Stromal cell of bone marrow (primary cell): Measurements from ENCODE around the gene CRTAP.
A peak's percentile ranks its signal among the peaks of the same experiment; 100 is the strongest.
"Not testable (repeated sequence)": the region's sequence is repeated elsewhere in the genome, so short reads cannot be mapped to it uniquely, and the experiment has no call there.

Source experiments
- DNase-seq: peaks from one replicate; pipeline ENCODE4 v3.0.0-alpha.2; 2012; ENCODE audit warnings: low read depth

The CRTAP gene

DNA sequence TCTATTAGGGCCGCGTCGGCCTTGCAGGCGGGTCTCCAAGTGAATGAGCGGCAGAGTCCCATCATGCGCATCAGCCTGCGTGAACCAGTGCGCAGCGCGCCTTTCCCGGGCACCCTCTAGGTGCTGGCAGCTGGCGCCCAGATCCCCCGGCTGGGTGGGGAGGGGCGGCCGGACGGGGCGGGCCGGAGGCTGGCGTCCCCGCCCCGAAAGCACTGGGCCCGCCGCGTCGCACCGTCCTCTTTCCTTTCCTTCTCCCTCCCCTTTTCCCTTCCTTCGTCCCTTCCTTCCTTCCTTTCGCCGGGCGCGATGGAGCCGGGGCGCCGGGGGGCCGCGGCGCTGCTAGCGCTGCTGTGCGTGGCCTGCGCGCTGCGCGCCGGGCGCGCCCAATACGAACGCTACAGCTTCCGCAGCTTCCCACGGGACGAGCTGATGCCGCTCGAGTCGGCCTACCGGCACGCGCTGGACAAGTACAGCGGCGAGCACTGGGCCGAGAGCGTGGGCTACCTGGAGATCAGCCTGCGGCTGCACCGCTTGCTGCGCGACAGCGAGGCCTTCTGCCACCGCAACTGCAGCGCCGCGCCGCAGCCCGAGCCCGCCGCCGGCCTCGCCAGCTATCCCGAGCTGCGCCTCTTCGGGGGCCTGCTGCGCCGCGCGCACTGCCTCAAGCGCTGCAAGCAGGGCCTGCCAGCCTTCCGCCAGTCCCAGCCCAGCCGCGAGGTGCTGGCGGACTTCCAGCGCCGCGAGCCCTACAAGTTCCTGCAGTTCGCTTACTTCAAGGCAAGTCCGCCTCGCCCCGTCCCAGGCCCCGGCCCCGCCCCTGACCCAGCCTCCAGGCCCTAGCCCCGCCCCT, at the start of gene CRTAP:
TSS of gene CRTAP (plus strand) at position 243 of the 850 bp plus-strand sequence. CDS start at position 307, 64 bp downstream.
- DNase-seq = peak; percentile 87

DNA sequence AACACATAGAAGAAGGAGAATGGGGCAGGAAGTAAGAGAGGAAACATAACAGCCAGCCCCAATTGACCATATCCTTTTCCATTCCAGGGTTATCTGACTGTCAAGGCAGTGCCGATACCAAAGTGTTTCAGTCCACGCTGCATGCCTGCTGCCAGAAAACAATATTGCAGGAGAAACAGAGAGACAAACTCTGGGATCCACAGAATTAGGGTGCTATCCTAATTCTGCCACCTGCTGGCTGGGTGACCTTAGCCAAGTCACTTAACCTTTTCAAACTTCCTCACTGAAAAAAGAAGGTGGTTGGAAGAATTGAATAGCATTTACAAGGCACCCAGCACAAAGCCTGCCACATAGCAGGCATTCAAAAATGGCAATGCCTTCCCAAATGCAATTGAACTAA, 48.9 kb upstream of the CRTAP start:
- no peak for DNase-seq

DNA sequence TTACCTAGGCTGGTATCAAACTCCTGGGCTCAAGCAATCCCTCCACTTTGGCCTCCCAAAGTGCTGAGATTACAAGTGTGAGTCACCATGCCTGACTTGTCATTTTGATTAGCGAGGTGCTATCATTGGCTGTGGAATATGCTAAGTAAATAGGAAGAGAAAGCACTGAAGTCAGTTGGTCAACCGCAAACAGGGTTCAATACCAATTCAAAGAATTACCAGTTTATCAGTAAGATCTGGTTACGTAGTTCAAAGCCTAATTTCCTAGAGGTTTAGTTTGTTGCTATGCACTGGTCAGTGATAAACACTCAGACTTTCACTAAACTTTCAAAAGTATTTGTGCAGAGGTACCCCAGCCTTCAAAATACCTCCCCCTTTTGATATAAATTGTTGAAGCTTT, 46.3 kb upstream of the CRTAP start:
- DNase-seq = no peak

DNA sequence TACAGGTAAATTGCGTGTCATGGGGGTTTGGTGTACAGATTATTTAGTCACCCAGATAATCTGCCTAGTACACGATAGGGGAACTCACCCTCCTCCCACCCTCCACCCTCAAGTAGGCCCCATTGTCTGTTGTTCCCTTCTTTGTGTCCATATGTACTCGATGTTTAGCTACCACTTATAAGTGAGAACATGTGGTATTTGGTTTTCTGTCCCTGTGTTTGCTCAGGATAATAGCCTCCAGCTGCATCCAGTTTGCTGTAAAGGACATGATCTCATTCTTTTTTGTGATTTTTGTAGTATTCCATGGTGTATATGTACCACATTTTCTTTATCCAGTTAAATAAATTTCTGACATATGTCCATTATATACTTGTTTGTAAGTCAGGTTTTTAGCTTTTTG, 44.0 kb upstream of the CRTAP start:
- not testable (repeated sequence) for DNase-seq

DNA sequence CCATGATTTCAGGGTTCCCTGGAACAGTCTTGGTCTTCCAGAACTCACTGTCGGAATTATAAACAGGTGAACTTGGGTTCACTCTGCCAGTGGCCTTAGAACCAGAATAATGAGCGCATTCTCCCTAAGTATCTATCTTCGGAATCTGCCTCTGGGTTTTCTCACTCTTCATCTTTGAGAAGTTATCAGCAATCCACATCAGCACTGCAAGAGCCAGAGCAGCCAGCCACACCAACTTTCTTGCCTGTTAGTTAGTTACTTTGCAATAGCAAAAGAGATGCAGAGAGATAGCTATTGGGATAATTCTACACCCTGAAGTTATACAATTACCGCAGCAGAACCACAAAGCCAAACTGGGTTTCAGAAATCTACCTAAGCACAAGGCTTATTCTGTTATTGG, 42.6 kb upstream of the CRTAP start:
- no peak for DNase-seq

DNA sequence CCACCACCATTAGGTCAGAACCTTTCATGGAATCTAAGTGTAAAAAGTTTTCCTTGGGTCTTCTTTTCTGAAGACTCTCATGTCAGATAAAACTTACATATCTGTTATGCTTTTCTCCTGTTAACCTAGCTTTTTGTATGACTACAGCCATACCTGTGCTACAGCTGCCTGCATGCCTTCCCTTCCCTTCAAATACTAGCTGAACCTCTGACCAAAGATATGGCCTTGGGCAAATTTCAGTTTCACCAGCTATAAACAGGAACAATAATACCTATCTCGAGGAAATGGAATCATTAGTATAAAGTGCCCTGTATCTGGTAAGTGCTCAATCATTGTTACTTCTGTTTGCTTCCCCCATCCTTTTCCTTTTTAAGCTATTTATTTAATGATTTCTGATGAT, 41.9 kb upstream of the CRTAP start:
- no peak for DNase-seq

DNA sequence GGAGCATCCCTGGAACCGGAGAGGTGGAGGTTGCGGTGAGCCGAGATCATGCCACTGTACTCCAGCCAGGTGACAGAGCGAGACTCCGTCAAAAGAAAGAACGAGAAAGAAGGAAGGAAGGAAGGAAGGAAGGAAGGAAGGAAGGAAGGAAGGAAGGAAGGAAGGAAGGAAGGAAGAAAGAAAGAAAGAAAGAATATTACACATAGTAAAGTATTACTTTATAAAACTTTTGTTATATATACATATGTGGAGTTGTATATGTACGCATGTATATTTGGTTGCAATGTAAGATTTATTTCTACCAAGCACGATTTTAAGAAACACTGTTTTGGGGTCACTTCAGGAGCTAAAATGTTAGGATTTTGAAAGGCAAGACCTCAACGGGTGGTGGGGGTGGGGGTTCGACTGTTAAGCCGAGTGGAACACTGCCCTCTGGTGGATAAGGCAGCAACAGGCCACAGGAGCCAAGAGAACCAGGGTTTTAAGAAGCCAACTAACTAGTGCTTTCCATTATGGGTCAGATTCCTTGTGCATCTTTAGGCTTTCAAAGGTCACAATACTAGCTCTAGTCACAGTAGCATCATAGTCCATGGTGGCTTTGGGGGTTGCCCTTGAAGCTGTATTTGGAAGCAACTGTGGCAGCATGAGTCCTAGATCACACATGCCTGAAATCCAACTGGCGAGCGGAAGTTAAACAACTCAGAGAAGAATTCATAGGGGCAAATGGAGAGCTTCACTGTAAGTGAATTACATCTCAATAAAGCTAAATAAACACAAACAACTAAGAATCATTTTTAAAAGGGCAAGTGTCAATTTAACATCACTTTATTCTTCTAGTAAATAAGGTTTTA, 39.4 kb upstream of the CRTAP start:
- DNase-seq = peak; percentile 26

DNA sequence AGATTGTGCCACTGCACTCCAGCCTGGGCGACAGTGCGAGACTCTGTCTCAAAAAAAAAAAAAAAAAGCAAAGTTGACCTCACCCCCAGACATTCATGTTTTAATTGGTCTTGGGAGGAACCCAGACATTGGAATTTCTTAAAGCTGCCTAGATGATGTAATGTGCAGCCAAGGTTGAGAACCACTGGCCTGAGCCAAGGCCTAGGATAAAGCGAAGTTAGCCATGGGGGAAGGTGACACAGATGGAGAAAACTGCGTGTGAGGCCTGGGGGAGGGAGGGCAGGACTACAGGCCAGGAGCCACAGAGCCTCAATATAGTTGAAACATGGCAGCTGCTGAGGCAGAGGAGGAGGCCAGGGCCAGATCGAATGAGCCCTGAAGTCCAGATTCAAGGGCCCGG, 37.8 kb upstream of the CRTAP start:
- no peak for DNase-seq

DNA sequence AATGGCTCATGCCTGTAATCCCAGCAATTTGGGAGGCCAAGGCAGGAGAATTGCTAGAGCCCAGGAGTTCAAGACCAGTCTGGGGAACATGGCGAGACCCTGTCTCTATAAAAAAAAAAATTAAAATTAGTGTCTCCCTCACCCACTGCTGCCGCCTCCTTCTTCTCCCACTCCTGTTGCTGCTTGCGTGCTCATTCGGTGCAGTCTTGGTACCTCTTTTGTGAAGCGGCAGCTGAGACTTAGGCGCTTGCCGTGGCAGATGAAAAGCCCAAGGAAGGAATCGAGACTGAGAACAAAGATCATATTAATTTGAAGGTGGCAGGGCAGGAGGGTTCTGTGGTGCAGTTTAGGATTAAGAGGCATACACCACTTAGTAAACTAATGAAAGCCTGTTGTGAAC, 36.9 kb upstream of the CRTAP start:
- DNase-seq = no peak

DNA sequence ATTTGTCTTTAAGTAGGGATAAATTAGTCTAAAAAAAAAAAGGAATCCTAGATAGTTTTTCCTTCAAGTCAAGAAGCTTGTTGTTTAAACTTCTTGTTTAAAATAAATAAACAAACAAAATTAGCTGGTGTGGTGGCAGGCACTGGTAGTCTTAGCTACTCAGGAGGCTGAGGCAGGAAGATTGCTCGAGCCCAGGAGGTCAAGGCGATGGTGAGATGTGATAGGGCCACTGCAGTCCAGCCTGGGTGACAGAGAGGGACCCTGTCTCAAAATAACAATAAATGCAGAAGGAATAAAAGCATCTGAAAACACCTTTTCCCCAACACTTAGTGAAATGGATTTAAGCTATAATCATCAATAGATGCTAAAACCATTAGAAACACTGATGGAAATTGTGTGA, 35.8 kb upstream of the CRTAP start:
- no peak for DNase-seq

DNA sequence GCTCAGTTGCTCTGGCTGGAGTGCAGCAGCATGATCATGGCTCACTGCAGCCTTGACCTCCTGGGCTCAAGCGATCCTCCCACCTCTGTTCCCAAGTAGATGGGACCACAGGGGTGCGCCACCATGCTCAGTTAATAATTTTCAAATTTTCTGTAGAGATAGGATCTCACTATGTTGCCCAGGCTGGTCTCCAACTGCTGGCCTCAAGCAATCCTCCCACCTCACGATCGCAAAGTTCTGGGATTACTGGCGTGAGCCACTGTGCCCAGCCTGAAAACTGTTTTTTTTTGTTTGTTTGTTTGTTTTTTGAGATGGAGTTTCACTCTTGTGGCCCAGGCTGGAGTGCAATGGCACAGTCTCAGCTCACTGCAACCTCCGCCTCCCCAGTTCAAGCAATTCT, 34.0 kb upstream of the CRTAP start:
- not testable (repeated sequence) for DNase-seq

DNA sequence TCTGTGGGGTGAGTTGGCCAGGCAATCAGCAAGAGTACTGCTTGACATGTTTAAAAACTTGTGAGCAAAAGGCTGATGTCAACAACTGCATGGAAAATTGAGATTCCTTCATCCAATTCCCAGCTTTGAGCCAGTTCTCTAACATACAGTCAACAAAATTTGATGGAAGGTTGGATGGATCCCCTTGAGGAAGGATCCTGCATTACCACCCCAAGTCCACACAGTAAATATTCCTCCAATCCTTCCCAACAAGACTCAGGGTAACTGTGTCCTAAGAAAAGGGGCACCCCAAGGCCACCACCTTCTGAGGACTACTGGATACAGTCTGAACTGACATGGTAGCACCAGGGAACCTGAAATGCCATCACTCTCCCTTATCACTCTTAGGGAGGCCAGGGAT, 32.0 kb upstream of the CRTAP start:
- DNase-seq = no peak

DNA sequence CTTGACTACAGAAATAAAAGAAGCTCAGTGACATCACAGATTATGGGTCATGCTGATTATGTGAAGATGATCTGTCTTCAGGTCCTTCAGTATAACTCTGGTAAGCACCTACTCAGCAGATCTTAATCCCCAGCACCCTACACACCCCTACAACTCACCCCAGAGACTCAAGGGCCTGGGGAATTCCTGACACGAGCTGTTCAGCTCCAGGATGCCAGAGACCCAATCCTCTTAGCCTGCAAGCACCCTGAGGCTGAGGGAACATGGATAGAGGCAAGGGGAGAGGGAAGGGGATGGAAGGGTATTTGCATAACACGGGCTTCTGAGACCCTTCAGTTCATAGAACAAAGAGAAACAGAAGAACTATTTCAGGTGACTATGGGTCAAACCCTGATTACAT, 29.9 kb upstream of the CRTAP start:
- DNase-seq = no peak

DNA sequence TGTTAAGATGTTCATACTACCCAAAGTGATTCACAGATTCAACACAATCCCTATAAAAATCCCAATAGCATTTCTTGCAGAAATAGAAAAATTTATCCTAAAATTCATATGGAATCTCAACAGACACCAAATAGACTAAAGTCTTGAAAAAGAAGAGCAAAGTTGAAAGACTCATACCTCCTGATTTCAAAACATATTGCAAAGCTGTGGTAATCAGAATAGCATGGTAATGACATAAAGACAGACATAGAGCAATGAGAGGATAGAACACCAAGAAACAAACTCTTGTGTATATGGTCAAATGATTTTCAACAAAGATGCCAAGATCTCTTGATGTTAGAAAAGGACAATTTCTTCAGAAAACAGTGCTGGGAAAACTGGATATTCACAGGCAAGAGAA, 25.1 kb upstream of the CRTAP start:
- no peak for DNase-seq

DNA sequence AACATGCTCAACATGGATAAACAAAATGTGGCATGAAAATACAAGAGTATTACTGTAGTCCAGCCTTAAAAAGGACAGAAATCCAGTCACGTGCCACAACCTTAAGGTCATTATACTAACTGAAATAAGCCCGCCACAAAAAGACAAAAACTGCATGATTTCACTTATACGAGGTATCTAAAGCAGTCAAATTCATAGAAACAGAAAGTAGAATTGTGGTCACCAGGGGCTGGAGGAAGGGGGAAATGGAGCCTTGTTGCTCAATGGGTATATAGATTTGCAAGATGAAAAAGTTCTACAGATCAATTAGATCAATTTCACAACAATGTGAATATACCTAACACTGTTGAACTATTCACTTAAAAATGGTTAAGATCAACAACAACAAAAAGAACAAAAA, 24.3 kb upstream of the CRTAP start:
- no peak for DNase-seq

DNA sequence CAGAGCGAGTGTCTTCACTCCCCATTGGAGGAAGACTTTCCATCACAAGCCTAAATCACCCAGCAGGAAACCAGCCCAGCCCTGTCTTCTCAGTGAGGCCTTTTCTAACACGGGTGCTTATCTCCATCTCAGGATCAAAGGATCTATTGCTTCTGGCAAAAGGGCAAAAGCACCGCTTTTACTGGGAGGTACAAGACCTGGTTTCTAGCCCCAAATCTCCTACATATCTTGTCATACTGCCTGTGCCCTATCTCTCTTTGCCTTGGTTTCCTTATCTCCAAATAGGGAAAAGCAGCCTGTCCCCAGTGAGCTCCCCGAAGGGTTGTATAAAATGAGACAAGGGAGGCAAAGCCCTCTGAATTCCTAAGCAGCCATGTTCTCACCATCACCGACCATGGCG, 22.1 kb upstream of the CRTAP start:
- DNase-seq = no peak

DNA sequence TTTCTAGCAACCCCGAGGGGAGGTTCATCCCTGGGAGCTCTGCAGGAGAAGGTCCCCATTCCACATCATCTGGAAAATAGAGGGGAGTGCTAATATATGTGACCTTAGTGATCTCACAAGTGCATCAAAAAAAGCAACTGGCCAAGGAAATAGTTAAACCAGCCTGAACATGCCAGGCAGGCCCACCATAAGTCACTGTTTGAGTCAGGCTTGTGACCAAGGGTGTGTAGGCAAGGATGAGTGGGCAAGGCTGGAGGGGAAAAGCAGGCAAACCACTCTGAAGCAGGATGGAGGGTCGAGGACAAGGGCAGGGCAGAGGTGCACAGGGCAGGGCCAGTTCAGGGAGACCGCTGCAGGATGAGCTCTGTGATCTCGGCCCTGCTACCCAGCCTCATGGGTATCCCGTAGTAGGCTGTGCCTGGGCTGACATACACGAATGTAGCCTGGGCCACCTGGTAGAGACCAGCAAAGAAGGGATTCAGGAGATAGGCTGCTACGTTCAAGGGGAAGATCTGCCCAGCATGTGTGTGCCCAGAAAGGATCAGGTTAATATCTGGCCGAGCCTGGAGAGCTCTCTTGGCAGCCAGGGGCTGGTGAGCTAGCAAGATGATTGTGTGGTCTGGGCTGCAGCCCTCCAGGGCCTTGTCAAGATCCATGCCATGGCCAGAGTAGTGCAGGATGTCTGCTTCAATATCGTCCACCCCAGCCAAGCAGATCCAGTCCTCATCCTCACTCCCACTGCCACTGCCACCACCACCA, 21.1 kb upstream of the CRTAP start:
- DNase-seq = no peak

DNA sequence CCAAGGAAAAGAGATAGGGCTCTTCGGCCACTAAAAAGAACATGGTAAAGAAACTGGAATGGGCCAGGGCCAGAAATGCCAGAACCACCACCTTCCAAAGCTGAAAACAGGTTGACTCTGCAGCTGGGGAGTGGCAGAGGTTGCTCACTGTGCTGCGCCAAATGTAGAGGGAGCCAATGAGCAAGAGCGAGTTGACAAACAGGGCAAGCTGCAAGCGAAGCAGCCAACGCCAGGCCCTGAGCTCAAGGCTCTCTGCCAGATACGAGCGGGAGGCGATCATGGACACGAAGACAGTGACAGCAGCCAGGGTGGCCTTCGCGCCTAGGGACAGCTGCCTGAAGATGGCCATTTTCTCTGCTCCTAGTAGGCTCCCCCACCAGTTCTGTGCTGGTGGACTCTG, 20.0 kb upstream of the CRTAP start:
- no peak for DNase-seq

DNA sequence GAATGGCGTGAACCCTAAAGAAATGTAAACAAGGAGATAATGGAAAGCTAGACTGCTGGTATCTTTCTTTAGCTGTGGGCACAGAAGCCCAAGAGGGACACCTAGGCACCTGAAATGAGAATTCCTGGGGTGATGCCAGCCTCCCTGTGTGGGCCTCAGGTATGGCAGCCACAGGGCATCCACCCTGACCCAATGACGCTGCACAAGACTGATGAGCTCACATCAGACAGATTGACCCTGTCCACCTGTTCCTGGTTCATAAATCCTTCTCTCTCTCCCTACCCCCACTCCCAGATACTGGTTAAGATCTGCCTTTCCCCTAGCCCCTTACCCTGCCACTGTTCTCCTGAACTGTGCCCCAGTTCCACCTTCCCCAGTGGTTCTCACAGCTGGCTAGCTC, 18.4 kb upstream of the CRTAP start:
- no peak for DNase-seq

DNA sequence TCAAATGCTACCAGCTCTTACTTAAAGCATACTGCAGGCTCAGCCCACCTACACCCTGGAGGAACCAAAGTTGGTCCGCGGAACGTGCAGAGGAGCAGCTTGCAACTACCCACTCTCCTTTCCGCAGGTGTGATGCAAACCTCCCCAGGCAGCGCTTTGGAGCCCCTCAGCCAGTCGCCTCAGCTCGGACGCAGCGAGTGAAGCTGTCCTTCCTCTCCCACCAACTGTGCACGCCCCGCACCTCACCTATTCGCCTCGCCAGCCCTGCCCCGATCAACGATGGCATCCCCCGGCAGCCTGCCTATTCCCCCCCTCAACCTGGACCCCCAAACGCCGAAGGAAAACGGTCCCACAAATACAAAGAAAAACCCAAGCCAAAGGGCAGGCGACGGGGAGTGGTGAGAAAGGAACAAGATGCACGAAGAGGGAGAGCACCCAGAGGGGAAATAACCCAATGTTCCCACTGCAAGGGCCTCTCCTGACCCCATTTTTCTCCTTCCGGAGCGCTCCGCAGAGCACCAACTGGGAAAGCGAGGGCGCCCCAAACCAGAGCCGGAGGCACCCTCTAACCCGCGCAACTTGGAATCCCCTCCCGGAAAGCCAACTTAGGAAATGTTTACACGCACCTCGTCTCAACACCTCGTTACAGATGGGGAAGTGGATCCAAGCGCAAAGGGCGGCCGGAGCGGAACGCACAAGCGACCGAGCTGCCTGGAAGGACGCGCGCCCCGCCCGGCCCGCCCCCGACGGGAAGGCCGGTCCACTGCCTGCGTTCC, 17.5 kb upstream of the CRTAP start:
- no peak for DNase-seq

DNA sequence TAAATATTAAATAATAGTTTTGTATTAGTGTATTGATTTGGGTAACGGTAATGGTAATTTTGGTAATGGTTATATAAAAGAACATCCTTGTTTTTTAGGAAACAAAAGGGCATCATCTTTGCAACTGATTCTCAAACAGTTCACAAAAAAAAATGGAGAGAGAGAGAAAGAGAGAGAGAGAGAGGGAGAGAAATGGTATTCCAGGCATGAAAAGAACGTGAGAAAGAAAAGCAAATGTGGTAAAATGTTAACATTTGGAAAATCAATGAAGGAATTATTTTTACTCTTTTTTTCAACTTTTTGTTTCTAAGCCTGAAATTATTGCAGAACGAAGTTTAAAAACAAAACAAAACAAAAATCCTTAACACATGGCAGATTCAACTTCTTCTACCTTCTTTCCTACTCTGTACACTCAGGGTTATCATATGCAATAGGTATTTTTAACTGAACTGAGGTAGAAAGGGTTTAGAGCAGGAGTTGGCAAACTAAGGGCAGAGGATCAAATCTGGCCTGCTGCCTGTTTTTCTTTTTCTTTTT, 14.6 kb upstream of the CRTAP start:
- no peak for DNase-seq

DNA sequence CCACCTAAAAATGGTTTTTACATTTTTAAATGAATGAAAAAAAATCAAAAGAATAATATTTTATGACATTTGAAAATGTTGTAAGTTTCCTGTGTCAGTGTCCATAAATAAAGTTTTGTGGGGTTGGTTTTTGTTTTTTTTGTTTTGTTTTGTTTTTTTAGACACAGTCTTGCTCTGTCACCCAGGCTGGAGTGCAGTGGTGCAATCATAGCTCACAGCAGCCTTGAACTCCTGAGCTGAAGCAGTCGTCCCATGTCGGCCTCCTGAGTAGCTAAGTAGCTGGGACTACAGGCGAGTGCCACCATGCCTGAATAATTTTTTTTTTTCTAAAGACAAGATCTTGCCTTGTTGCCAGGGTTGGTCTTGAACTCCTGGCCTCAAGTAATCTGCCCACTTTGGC, 14.1 kb upstream of the CRTAP start:
- DNase-seq = no peak
